ENCODE results near the gene CCSER1. TPM values are rescaled to one million over a fixed set of nuclear protein-coding genes. Genes with fewer than 3 reads are reported as not detected.
"Not testable (repeated sequence)": the region's sequence is repeated elsewhere in the genome, so short reads cannot be mapped to it uniquely, and the experiment has no call there.

CCSER1 gene
- total and polyA plus RNA-seq, 4 donors, result 0.18 to 2.3 (median 1.2) TPM

GRCh38 chr4:90476019-90476418, 348.8 kb downstream of the CCSER1 start:
- no peak for DNase-seq (ENCODE audit: low spot score)
- no peak overlapping the region for H3K27ac ChIP-seq (ENCODE audit: low read depth in 1 of 2, low read length in 2 of 2)
- H3K4me1 ChIP-seq (ENCODE audit: control insufficient read depth in 4 of 4, insufficient read depth in 4 of 4, low read length in 3 of 4), result no peaks in the 10 kb centered on the region
- no peak overlapping the region for H3K9ac ChIP-seq (ENCODE audit: low read depth in 1 of 2, low read length in 2 of 2)
- TF ChIP-seq YY1 (IDR thresholded peaks at IDR 0.05) (no peak), RXRA (IDR thresholded peaks at IDR 0.05) (no peak), FOXA2 (IDR thresholded peaks at IDR 0.05) (no peak), ATF3 (IDR thresholded peaks at IDR 0.05) (no peak), FOXA1 (IDR thresholded peaks at IDR 0.05) (no peak), TAF1 (conservative IDR thresholded peaks at IDR 0.05) (no peak)
- TF ChIP-seq, protein P1, sequence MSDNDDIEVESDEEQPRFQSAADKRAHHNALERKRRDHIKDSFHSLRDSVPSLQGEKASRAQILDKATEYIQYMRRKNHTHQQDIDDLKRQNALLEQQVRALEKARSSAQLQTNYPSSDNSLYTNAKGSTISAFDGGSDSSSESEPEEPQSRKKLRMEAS (IDR thresholded peaks at IDR 0.05), result no peak
- H3K9me3 ChIP-seq (ENCODE audit: control insufficient read depth in 4 of 4, low read length in 3 of 4), result no peaks in the 10 kb centered on the region
- 84% methylated on average over 6 of the region's 6 CpGs for WGBS
- H3K4me3 ChIP-seq (ENCODE audit: low read depth in 1 of 3, low read length in 3 of 3), result no peak overlapping the region
- H3K27me3 ChIP-seq (ENCODE audit: control insufficient read depth in 4 of 4, insufficient read depth in 4 of 4, low read length in 3 of 4), result no peaks in the 10 kb centered on the region
- H3K36me3 ChIP-seq (ENCODE audit: control insufficient read depth in 4 of 4, insufficient read depth in 3 of 4, low read depth in 1 of 4, low read length in 3 of 4), result no peaks in the 10 kb centered on the region

- DNase-seq (ENCODE audit: low spot score), result no peak
- TF ChIP-seq SP1 (IDR thresholded peaks at IDR 0.05), result no peak
- no peak for TF ChIP-seq FOXA1 (IDR thresholded peaks at IDR 0.05)
- TF ChIP-seq FOXA2 (IDR thresholded peaks at IDR 0.05), result no peak
- TF ChIP-seq JUND (IDR thresholded peaks at IDR 0.05), result no peak
- TF ChIP-seq, protein P2, sequence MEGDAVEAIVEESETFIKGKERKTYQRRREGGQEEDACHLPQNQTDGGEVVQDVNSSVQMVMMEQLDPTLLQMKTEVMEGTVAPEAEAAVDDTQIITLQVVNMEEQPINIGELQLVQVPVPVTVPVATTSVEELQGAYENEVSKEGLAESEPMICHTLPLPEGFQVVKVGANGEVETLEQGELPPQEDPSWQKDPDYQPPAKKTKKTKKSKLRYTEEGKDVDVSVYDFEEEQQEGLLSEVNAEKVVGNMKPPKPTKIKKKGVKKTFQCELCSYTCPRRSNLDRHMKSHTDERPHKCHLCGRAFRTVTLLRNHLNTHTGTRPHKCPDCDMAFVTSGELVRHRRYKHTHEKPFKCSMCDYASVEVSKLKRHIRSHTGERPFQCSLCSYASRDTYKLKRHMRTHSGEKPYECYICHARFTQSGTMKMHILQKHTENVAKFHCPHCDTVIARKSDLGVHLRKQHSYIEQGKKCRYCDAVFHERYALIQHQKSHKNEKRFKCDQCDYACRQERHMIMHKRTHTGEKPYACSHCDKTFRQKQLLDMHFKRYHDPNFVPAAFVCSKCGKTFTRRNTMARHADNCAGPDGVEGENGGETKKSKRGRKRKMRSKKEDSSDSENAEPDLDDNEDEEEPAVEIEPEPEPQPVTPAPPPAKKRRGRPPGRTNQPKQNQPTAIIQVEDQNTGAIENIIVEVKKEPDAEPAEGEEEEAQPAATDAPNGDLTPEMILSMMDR (IDR thresholded peaks at IDR 0.05; ENCODE audit: low read depth, low read length, missing input control), result no peak
- TF ChIP-seq, protein P3, sequence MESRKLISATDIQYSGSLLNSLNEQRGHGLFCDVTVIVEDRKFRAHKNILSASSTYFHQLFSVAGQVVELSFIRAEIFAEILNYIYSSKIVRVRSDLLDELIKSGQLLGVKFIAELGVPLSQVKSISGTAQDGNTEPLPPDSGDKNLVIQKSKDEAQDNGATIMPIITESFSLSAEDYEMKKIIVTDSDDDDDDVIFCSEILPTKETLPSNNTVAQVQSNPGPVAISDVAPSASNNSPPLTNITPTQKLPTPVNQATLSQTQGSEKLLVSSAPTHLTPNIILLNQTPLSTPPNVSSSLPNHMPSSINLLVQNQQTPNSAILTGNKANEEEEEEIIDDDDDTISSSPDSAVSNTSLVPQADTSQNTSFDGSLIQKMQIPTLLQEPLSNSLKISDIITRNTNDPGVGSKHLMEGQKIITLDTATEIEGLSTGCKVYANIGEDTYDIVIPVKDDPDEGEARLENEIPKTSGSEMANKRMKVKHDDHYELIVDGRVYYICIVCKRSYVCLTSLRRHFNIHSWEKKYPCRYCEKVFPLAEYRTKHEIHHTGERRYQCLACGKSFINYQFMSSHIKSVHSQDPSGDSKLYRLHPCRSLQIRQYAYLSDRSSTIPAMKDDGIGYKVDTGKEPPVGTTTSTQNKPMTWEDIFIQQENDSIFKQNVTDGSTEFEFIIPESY (IDR thresholded peaks at IDR 0.05), result no peak
- no peak for TF ChIP-seq ATF3 (IDR thresholded peaks at IDR 0.05)
- TF ChIP-seq, protein P4, sequence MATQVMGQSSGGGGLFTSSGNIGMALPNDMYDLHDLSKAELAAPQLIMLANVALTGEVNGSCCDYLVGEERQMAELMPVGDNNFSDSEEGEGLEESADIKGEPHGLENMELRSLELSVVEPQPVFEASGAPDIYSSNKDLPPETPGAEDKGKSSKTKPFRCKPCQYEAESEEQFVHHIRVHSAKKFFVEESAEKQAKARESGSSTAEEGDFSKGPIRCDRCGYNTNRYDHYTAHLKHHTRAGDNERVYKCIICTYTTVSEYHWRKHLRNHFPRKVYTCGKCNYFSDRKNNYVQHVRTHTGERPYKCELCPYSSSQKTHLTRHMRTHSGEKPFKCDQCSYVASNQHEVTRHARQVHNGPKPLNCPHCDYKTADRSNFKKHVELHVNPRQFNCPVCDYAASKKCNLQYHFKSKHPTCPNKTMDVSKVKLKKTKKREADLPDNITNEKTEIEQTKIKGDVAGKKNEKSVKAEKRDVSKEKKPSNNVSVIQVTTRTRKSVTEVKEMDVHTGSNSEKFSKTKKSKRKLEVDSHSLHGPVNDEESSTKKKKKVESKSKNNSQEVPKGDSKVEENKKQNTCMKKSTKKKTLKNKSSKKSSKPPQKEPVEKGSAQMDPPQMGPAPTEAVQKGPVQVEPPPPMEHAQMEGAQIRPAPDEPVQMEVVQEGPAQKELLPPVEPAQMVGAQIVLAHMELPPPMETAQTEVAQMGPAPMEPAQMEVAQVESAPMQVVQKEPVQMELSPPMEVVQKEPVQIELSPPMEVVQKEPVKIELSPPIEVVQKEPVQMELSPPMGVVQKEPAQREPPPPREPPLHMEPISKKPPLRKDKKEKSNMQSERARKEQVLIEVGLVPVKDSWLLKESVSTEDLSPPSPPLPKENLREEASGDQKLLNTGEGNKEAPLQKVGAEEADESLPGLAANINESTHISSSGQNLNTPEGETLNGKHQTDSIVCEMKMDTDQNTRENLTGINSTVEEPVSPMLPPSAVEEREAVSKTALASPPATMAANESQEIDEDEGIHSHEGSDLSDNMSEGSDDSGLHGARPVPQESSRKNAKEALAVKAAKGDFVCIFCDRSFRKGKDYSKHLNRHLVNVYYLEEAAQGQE (IDR thresholded peaks at IDR 0.05), result no peak
- no peak for TF ChIP-seq TAF1 (conservative IDR thresholded peaks at IDR 0.05)
- TF ChIP-seq EGR1 (IDR thresholded peaks at IDR 0.05; ENCODE audit: low read depth in 2 of 2), result no peak
- TF ChIP-seq, protein P1 (IDR thresholded peaks at IDR 0.05), result no peak
- TF ChIP-seq HNF4G (IDR thresholded peaks at IDR 0.05), result no peak
- TF ChIP-seq NR2F2 (IDR thresholded peaks at IDR 0.05), result no peak
- TF ChIP-seq RXRA (IDR thresholded peaks at IDR 0.05), result no peak
- no peak for TF ChIP-seq GABPA (IDR thresholded peaks at IDR 0.05 in 1 of 2, conservative IDR thresholded peaks at IDR 0.05 in 1 of 2)
- no peak for TF ChIP-seq HNF4A (conservative IDR thresholded peaks at IDR 0.05)
- 83% methylated on average over 4 of the region's 4 CpGs for WGBS
- Histone ChIP-seq H3K27me3 (ENCODE audit: control insufficient read depth in 4 of 4, insufficient read depth in 4 of 4, low read length in 3 of 4) (no peaks in the 10 kb centered on the region), H3K36me3 (ENCODE audit: control insufficient read depth in 4 of 4, insufficient read depth in 3 of 4, low read depth in 1 of 4, low read length in 3 of 4) (no peaks in the 10 kb centered on the region), H3K9ac (ENCODE audit: low read depth in 1 of 2, low read length in 2 of 2) (no peak overlapping the region), H3K9me3 (ENCODE audit: control insufficient read depth in 4 of 4, low read length in 3 of 4) (no peaks in the 10 kb centered on the region), H3K4me1 (ENCODE audit: control insufficient read depth in 4 of 4, insufficient read depth in 4 of 4, low read length in 3 of 4) (no peaks in the 10 kb centered on the region), H3K27ac (ENCODE audit: low read depth in 1 of 2, low read length in 2 of 2) (no peak overlapping the region), H3K4me3 (ENCODE audit: low read depth in 1 of 3, low read length in 3 of 3) (no peak overlapping the region)
Measured at GRCh38 chr4:90476586-90476985, 349.4 kb downstream of the CCSER1 start.

DNA sequence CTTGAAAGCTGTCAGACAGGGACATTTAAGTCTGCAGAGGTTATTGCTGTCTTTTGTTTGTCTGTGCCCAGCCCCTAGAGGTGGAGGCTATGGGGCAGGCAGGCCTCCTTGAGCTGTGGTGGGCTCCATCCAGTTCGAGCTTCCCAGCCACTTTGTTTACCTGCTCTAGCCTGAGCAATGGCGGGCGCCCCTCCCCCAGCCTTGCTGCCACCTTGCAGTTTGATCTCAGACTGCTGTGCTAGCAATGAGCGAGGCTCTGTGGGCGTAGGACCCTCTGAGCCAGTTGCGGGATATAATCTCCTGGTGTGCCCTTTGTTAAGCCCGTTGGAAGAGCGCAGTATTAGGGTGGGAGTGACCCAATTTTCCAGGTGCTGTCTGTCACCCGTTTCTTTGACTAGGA, 357.7 kb downstream of the CCSER1 start:
- not testable (repeated sequence) for H3K36me3 ChIP-seq (ENCODE audit: control insufficient read depth in 4 of 4, insufficient read depth in 3 of 4, low read depth in 1 of 4, low read length in 3 of 4); H3K9me3 ChIP-seq (ENCODE audit: control insufficient read depth in 4 of 4, low read length in 3 of 4); H3K27me3 ChIP-seq (ENCODE audit: control insufficient read depth in 4 of 4, insufficient read depth in 4 of 4, low read length in 3 of 4); H3K4me1 ChIP-seq (ENCODE audit: control insufficient read depth in 4 of 4, insufficient read depth in 4 of 4, low read length in 3 of 4); H3K27ac ChIP-seq (ENCODE audit: low read depth in 1 of 2, low read length in 2 of 2); DNase-seq (ENCODE audit: low spot score); H3K4me3 ChIP-seq (ENCODE audit: low read depth in 1 of 3, low read length in 3 of 3); H3K9ac ChIP-seq (ENCODE audit: low read depth in 1 of 2, low read length in 2 of 2)
- 86% methylated on average over 9 of the region's 9 CpGs for WGBS

Measured in liver (tissue), 9 donors.